ENCODE results near the gene MYRF. TPM values are rescaled to one million over a fixed set of nuclear protein-coding genes. Genes with fewer than 3 reads are reported as not detected.

Gene MYRF
- polyA plus RNA-seq, 1 donor (not counting 4 experiments of a cell fraction or from before 2014, with no cell fraction given) = 0.14 TPM

- peaks cover 0 to 7% of the 10 kb centered on the region in 2 experiments for H3K36me3 ChIP-seq (ENCODE audit: control insufficient read depth in 2 of 2, extremely low read depth in 1 of 2, insufficient read depth in 2 of 2, low read length in 2 of 2)
- H3K27ac ChIP-seq (ENCODE audit: control insufficient read depth, insufficient read depth, low read length) = peak within 1 kb of the TSS; percentile 72
- H3K4me2 ChIP-seq (ENCODE audit: control insufficient read depth, extremely low read depth, insufficient read depth, low read depth, low read length) = peak within 1 kb of the TSS; percentile 95
- peak within 1 kb of the TSS; percentile 42 to 76 (median 70) for H3K4me3 ChIP-seq (ENCODE audit: control insufficient read depth in 2 of 3, extremely low read depth in 1 of 3, insufficient read depth in 2 of 3, low read depth in 1 of 3, low read length in 3 of 3)
- H2AFZ ChIP-seq (ENCODE audit: control insufficient read depth, low read length) = peak within 1 kb of the TSS; percentile 70
- H3K4me1 ChIP-seq (ENCODE audit: control insufficient read depth, extremely low read depth, insufficient read depth, low read length) = peaks cover 40% of the 10 kb centered on the region
- FAIRE-seq (no peak), DNase-seq (ENCODE audit: low read depth, low spot score) (no peak)
- dilution Hi-C loops (cut with MboI; ENCODE audit: extremely low pct_ligation_motif_present, low sequenced_read_pairs) = no loop called here
- H3K79me2 ChIP-seq (ENCODE audit: control insufficient read depth, insufficient read depth, low read length) = no peaks in the 10 kb centered on the region
- H3K9me3 ChIP-seq (ENCODE audit: control insufficient read depth, low read depth, low read length) = no peaks in the 10 kb centered on the region
- H4K20me1 ChIP-seq (ENCODE audit: control insufficient read depth, extremely low read depth, insufficient read depth, low read length) = no peaks in the 10 kb centered on the region
- peak within 1 kb of the TSS; percentile 86 for H3K9ac ChIP-seq (ENCODE audit: control insufficient read depth, extremely low read depth, insufficient read depth, low read length)
- TF ChIP-seq CTCF (optimal IDR thresholded peaks at IDR 0.05 in 1 of 3, IDR thresholded peaks at IDR 0.05 in 1 of 3, conservative IDR thresholded peaks at IDR 0.05 in 1 of 3; ENCODE audit: extremely low read depth in 1 of 3, insufficient read depth in 2 of 3, low read length in 3 of 3) = peak; percentile 29 to 63 (median 41)
- no peak for TF ChIP-seq EZH2 (IDR thresholded peaks at IDR 0.05; ENCODE audit: low read length)
- H3K27me3 ChIP-seq (ENCODE audit: control insufficient read depth, extremely low read depth, insufficient read depth, low read length) = no peaks in the 10 kb centered on the region
- H3K9me1 ChIP-seq (ENCODE audit: control insufficient read depth, extremely low read depth, insufficient read depth, low read length) = no peaks in the 10 kb centered on the region
These were observed 64.5 kb downstream of the MYRF start, which contains the start of gene FADS1 for GRCh38 chr11:61816736-61817455. Gene FADS1 (minus strand): TSS chr11:61817003. CDS start chr11:61816929, 74 bp downstream.

- Histone ChIP-seq H3K9ac (ENCODE audit: control insufficient read depth, extremely low read depth, insufficient read depth, low read length) (peak overlapping the region; percentile 86), H3K9me3 (ENCODE audit: control insufficient read depth, low read depth, low read length) (no peaks in the 10 kb centered on the region), H3K4me3 (ENCODE audit: control insufficient read depth in 2 of 3, extremely low read depth in 1 of 3, insufficient read depth in 2 of 3, low read depth in 1 of 3, low read length in 3 of 3) (peak overlapping the region; percentile 42 to 76 (median 70)), H3K79me2 (ENCODE audit: control insufficient read depth, insufficient read depth, low read length) (no peaks in the 10 kb centered on the region), H4K20me1 (ENCODE audit: control insufficient read depth, extremely low read depth, insufficient read depth, low read length) (no peaks in the 10 kb centered on the region), H2AFZ (ENCODE audit: control insufficient read depth, low read length) (no peak overlapping the region), H3K4me2 (ENCODE audit: control insufficient read depth, extremely low read depth, insufficient read depth, low read depth, low read length) (peak overlapping the region; percentile 95), H3K4me1 (ENCODE audit: control insufficient read depth, extremely low read depth, insufficient read depth, low read length) (peaks cover 40% of the 10 kb centered on the region), H3K9me1 (ENCODE audit: control insufficient read depth, extremely low read depth, insufficient read depth, low read length) (no peaks in the 10 kb centered on the region), H3K36me3 (ENCODE audit: control insufficient read depth in 2 of 2, extremely low read depth in 1 of 2, insufficient read depth in 2 of 2, low read length in 2 of 2) (no peaks in the 10 kb centered on the region), H3K27ac (ENCODE audit: control insufficient read depth, insufficient read depth, low read length) (no peak overlapping the region), H3K27me3 (ENCODE audit: control insufficient read depth, extremely low read depth, insufficient read depth, low read length) (no peaks in the 10 kb centered on the region)
- DNase-seq (ENCODE audit: low read depth, low spot score) (no peak), FAIRE-seq (no peak)
- TF ChIP-seq EZH2 (IDR thresholded peaks at IDR 0.05; ENCODE audit: low read length) = no peak
- no peak for TF ChIP-seq CTCF (optimal IDR thresholded peaks at IDR 0.05 in 1 of 3, IDR thresholded peaks at IDR 0.05 in 1 of 3, conservative IDR thresholded peaks at IDR 0.05 in 1 of 3; ENCODE audit: extremely low read depth in 1 of 3, insufficient read depth in 2 of 3, low read length in 3 of 3)
- dilution Hi-C loops (cut with MboI; ENCODE audit: extremely low pct_ligation_motif_present, low sequenced_read_pairs) = no loop called here
These were observed 65.2 kb downstream of the MYRF start for GRCh38 chr11:61817471-61818202.

Data from keratinocyte (primary cell).